ENCODE results near the gene STAM2.

- no peak for TF ChIP-seq REST (IDR thresholded peaks at IDR 0.05; ENCODE audit: insufficient replicate concordance, low read depth)
- TF ChIP-seq CTCF (IDR thresholded peaks at IDR 0.05; ENCODE audit: insufficient read depth, low read length) = no peak
- no peak for TF ChIP-seq SPI1 (IDR thresholded peaks at IDR 0.05; ENCODE audit: borderline replicate concordance, low read depth)
- no peak for TF ChIP-seq GABPA (IDR thresholded peaks at IDR 0.05; ENCODE audit: low read depth)
- no peak for TF ChIP-seq POLR2AphosphoS5 (IDR thresholded peaks at IDR 0.05; ENCODE audit: low read depth)
Observed at GRCh38 chr2:152183401-152184073, 8.0 kb upstream of the STAM2 start.

Measured in HL-60 (cell line).